WTC11 (cell line): ENCODE results near the gene CCL13. TPM values are rescaled to one million over a fixed set of nuclear protein-coding genes. Genes with fewer than 3 reads are reported as not detected.

ENCODE experiments used
- ATAC-seq: fragments of 200-7000 bp; cut with Tn5 transposase; 2 replicates; pipeline ENCODE4 v1.10.0; 2021; ENCODE audit warnings: mild to moderate bottlenecking, moderate library complexity
- Bru-seq: library from RNA; stranded (reverse); fragments of 400-500 nt; gene quantifications from one replicate; lab custom pipeline; 2021; lab: Mats Ljungman, UMichigan
- CTCF ChIA-PET: fragments of 300-600 bp; sonication (Branson Sonifier 250); formaldehyde crosslinking; loops from one replicate; lab custom pipeline; 2021; ENCODE audit warnings: antibody characterized with exemption; lab: Charles Lee
- POLR2A ChIA-PET: fragments of 350-600 bp; sonication (Branson Sonifier 250); formaldehyde crosslinking; loops from one replicate; lab custom pipeline; 2021; ENCODE audit warnings: antibody characterized with exemption; lab: Charles Lee
- DNase-seq: peaks from one replicate; pipeline ENCODE4 v3.0.0; 2021; ENCODE audit warnings: low spot score
- H3K27ac Mint-ChIP-seq: 2 replicates; pipeline ENCODE4 v1.8.0; 2021; ENCODE audit warnings: mixed read lengths
- H3K27me3 Mint-ChIP-seq: 2 replicates; pipeline ENCODE4 v1.8.0; 2021; ENCODE audit warnings: low read depth, mild to moderate bottlenecking, moderate library complexity, mixed read lengths
- H3K36me3 Mint-ChIP-seq: 2 replicates; pipeline ENCODE4 v1.8.0; 2021; ENCODE audit warnings: mixed read lengths
- H3K4me1 Mint-ChIP-seq: 2 replicates; pipeline ENCODE4 v1.8.0; 2022; ENCODE audit warnings: mixed read lengths
- H3K4me3 Mint-ChIP-seq: 2 replicates; pipeline ENCODE4 v1.8.0; 2021; ENCODE audit warnings: mild to moderate bottlenecking, moderate library complexity, mixed read lengths
- H3K9me3 Mint-ChIP-seq: 2 replicates; pipeline ENCODE4 v1.8.0; 2021; ENCODE audit warnings: mixed read lengths
- AR ChIP-seq: fragments of 250-450 bp; sonication (Bioruptor Pico); IDR thresholded peaks from 2 replicates; pipeline ENCODE4 v1.9.0; 2021; ENCODE audit warnings: mild to moderate bottlenecking
- CBFB ChIP-seq: sonication (generic); formaldehyde crosslinking; IDR thresholded peaks from 2 replicates; pipeline ENCODE4 v1.8.1; 2022; ENCODE audit warnings: mild to moderate bottlenecking, low read depth, missing genetic modification reagents
- E2F5 ChIP-seq: sonication (generic); formaldehyde crosslinking; IDR thresholded peaks from 2 replicates; pipeline ENCODE4 v1.8.1; 2022; ENCODE audit warnings: mild to moderate bottlenecking, moderate library complexity, missing genetic modification reagents
- GABPB1 ChIP-seq: sonication (generic); formaldehyde crosslinking; IDR thresholded peaks from 2 replicates; pipeline ENCODE4 v1.8.1; 2023; ENCODE audit warnings: mild to moderate bottlenecking, missing genetic modification reagents
- GRHL2 ChIP-seq: fragments of 250-450 bp; sonication (Bioruptor Pico); IDR thresholded peaks from 2 replicates; pipeline ENCODE4 v1.8.0; 2022; ENCODE audit warnings: mild to moderate bottlenecking, moderate library complexity; ENCODE audit not compliant: insufficient replicate concordance, severe bottlenecking
- HMGXB4 ChIP-seq: sonication (generic); formaldehyde crosslinking; IDR thresholded peaks from 2 replicates; pipeline ENCODE4 v1.8.1; 2023; ENCODE audit warnings: mild to moderate bottlenecking, moderate library complexity, missing genetic modification reagents
- KAT7 ChIP-seq: sonication (generic); formaldehyde crosslinking; IDR thresholded peaks from 2 replicates; pipeline ENCODE4 v1.8.1; 2023; ENCODE audit warnings: missing genetic modification reagents, mild to moderate bottlenecking, borderline replicate concordance
- NFE2L1 ChIP-seq: sonication (generic); formaldehyde crosslinking; IDR thresholded peaks from 2 replicates; pipeline ENCODE4 v1.8.1; 2023; ENCODE audit warnings: missing genetic modification reagents
- NR1H2 ChIP-seq: sonication (generic); formaldehyde crosslinking; IDR thresholded peaks from 2 replicates; pipeline ENCODE4 v1.9.0; 2021; ENCODE audit warnings: mild to moderate bottlenecking, moderate library complexity, missing genetic modification reagents
- NR2C2 ChIP-seq: sonication (generic); formaldehyde crosslinking; IDR thresholded peaks from 2 replicates; pipeline ENCODE4 v1.8.0; 2022; ENCODE audit warnings: mild to moderate bottlenecking, missing genetic modification reagents
- NR3C1 ChIP-seq: sonication (generic); formaldehyde crosslinking; conservative IDR thresholded peaks from 2 replicates; pipeline ENCODE4 v1.8.1; 2023; ENCODE audit warnings: low read depth, mild to moderate bottlenecking, missing genetic modification reagents
- RORB ChIP-seq: fragments of 250-450 bp; sonication (Bioruptor Pico); IDR thresholded peaks from 2 replicates; pipeline ENCODE4 v1.9.0; 2021; ENCODE audit warnings: mild to moderate bottlenecking
- TEAD1 ChIP-seq: sonication (generic); formaldehyde crosslinking; IDR thresholded peaks from 2 replicates; pipeline ENCODE4 v1.8.0; 2022; ENCODE audit warnings: mild to moderate bottlenecking, missing genetic modification reagents
- TEAD4 ChIP-seq: sonication (generic); formaldehyde crosslinking; IDR thresholded peaks from 2 replicates; pipeline ENCODE4 v1.8.0; 2022; ENCODE audit warnings: mild to moderate bottlenecking, missing genetic modification reagents
- ZNF219 ChIP-seq: sonication (generic); formaldehyde crosslinking; IDR thresholded peaks from 2 replicates; pipeline ENCODE4 v1.8.0; 2023; ENCODE audit warnings: missing genetic modification reagents, mild to moderate bottlenecking, borderline replicate concordance
- ZNF281 ChIP-seq: sonication (generic); formaldehyde crosslinking; IDR thresholded peaks from 2 replicates; pipeline ENCODE4 v1.8.0; 2023; ENCODE audit warnings: mild to moderate bottlenecking, missing genetic modification reagents
- long read RNA-seq, 3 experiments: library from RNA in 1 of 3; library from capped mRNA in 1 of 3; library from polyadenylated mRNA in 1 of 3; unstranded in 2 of 3; stranded (forward) in 1 of 3; transcript quantifications; one replicate each; pipeline ENCODE4 v2.0.0, GENCODE V29; 2021
- total RNA-seq: library from RNA; stranded (reverse); gene quantifications from 3 replicates; pipeline ENCODE4 v1.2.3, GENCODE V29; 2021
- TF ChIP-seq, protein P1 (sequence below): fragments of 200-600 bp; IDR thresholded peaks from 2 replicates; pipeline ENCODE4 v1.8.0; 2022; ENCODE audit warnings: antibody characterized with exemption
- TF ChIP-seq, protein P2 (sequence below): sonication (generic); formaldehyde crosslinking; IDR thresholded peaks from 2 replicates; pipeline ENCODE4 v1.8.1; 2023; ENCODE audit warnings: mild to moderate bottlenecking, missing genetic modification reagents, moderate library complexity
- TF ChIP-seq, protein P3 (sequence below): sonication (generic); formaldehyde crosslinking; IDR thresholded peaks from 2 replicates; pipeline ENCODE4 v1.8.1; 2023; ENCODE audit warnings: mild to moderate bottlenecking, missing genetic modification reagents
- TF ChIP-seq, protein P4 (sequence below): sonication (generic); formaldehyde crosslinking; IDR thresholded peaks from 2 replicates; pipeline ENCODE4 v1.8.1; 2022; ENCODE audit warnings: mild to moderate bottlenecking, missing genetic modification reagents, moderate library complexity, borderline replicate concordance

CCL13 gene
- total RNA-seq: not detected in 3 replicates
- not detected for Bru-seq, nascent RNA
- long read RNA-seq, experiment 1: 0 reads
- long read RNA-seq, experiment 2: 0 reads
- long read RNA-seq, experiment 3: 0 reads

- Mint-ChIP-seq H3K27ac (no peak within 1 kb of the TSS), H3K27me3 (peaks cover 8% of the 10 kb centered on the region), H3K4me3 (no peak within 1 kb of the TSS), H3K9me3 (peaks cover 10% of the 10 kb centered on the region), H3K36me3 (no peaks in the 10 kb centered on the region; the same call in 1 of the 2 replicates), H3K4me1 (no peaks in the 10 kb centered on the region)
- POLR2A ChIA-PET: no interaction called here
- DNase-seq: no peak
- no peak for TF ChIP-seq TEAD4 (CRISPR knock-in tag)
- TF ChIP-seq, protein P1, sequence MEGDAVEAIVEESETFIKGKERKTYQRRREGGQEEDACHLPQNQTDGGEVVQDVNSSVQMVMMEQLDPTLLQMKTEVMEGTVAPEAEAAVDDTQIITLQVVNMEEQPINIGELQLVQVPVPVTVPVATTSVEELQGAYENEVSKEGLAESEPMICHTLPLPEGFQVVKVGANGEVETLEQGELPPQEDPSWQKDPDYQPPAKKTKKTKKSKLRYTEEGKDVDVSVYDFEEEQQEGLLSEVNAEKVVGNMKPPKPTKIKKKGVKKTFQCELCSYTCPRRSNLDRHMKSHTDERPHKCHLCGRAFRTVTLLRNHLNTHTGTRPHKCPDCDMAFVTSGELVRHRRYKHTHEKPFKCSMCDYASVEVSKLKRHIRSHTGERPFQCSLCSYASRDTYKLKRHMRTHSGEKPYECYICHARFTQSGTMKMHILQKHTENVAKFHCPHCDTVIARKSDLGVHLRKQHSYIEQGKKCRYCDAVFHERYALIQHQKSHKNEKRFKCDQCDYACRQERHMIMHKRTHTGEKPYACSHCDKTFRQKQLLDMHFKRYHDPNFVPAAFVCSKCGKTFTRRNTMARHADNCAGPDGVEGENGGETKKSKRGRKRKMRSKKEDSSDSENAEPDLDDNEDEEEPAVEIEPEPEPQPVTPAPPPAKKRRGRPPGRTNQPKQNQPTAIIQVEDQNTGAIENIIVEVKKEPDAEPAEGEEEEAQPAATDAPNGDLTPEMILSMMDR: no peak
- TF ChIP-seq, protein P2, sequence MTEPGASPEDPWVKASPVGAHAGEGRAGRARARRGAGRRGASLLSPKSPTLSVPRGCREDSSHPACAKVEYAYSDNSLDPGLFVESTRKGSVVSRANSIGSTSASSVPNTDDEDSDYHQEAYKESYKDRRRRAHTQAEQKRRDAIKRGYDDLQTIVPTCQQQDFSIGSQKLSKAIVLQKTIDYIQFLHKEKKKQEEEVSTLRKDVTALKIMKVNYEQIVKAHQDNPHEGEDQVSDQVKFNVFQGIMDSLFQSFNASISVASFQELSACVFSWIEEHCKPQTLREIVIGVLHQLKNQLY (CRISPR knock-in tag): no peak
- TF ChIP-seq, protein P3, sequence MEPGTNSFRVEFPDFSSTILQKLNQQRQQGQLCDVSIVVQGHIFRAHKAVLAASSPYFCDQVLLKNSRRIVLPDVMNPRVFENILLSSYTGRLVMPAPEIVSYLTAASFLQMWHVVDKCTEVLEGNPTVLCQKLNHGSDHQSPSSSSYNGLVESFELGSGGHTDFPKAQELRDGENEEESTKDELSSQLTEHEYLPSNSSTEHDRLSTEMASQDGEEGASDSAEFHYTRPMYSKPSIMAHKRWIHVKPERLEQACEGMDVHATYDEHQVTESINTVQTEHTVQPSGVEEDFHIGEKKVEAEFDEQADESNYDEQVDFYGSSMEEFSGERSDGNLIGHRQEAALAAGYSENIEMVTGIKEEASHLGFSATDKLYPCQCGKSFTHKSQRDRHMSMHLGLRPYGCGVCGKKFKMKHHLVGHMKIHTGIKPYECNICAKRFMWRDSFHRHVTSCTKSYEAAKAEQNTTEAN (CRISPR knock-in tag): no peak
- no peak for TF ChIP-seq ZNF219
- no peak for TF ChIP-seq ZNF281
- TF ChIP-seq TEAD1: no peak
- no peak for TF ChIP-seq NR2C2 (CRISPR knock-in tag)
- CTCF ChIA-PET: interaction anchor here (1.0 kb wide), 1 partner anchor 185 kb away, joined by 3 read pairs; no protein-coding TSS in a partner anchor
- no peak for ATAC-seq
Measured at GRCh38 chr17:34356194-34356593, at the start of gene CCL13. Gene CCL13, plus strand, starts transcription at chr17:34356480. Its CDS starts 47 bp downstream, at chr17:34356527.

- peaks cover 5% of the 10 kb centered on the region for H3K4me1 Mint-ChIP-seq
- ATAC-seq: no peak
- TF ChIP-seq, protein P4, sequence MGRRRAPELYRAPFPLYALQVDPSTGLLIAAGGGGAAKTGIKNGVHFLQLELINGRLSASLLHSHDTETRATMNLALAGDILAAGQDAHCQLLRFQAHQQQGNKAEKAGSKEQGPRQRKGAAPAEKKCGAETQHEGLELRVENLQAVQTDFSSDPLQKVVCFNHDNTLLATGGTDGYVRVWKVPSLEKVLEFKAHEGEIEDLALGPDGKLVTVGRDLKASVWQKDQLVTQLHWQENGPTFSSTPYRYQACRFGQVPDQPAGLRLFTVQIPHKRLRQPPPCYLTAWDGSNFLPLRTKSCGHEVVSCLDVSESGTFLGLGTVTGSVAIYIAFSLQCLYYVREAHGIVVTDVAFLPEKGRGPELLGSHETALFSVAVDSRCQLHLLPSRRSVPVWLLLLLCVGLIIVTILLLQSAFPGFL (CRISPR knock-in tag): no peak
- no peak for TF ChIP-seq AR
- TF ChIP-seq NR3C1: no peak
- no peak for TF ChIP-seq NFE2L1
- no peak for TF ChIP-seq GABPB1 (CRISPR knock-in tag)
- no peak for TF ChIP-seq HMGXB4
- no peak for TF ChIP-seq RORB
- TF ChIP-seq KAT7 (CRISPR knock-in tag): no peak
- no peak for TF ChIP-seq NR1H2 (CRISPR knock-in tag)
- no peak for TF ChIP-seq E2F5
- no peak for TF ChIP-seq CBFB (CRISPR knock-in tag)
- TF ChIP-seq GRHL2 (CRISPR knock-in tag): no peak
Measured at GRCh38 chr17:34307110-34307509, 49.2 kb upstream of the CCL13 start.

More at GRCh38 chr17:34307110-34307509, 49.2 kb upstream of the CCL13 start:
- no peak overlapping the region for H3K27ac Mint-ChIP-seq
- no peaks in the 10 kb centered on the region for H3K36me3 Mint-ChIP-seq
- H3K27me3 Mint-ChIP-seq: no peaks in the 10 kb centered on the region; the same call in 1 of the 2 replicates
- no peak overlapping the region for H3K4me3 Mint-ChIP-seq
- POLR2A ChIA-PET: interaction anchor here (0.9 kb wide), 1 partner anchor 105 kb away, joined by 3 read pairs; no protein-coding TSS in a partner anchor
- H3K9me3 Mint-ChIP-seq: no peaks in the 10 kb centered on the region
- CTCF ChIA-PET: interaction anchor here (0.6 to 12.7 kb wide), 21 partner anchors 9 to 556 kb away, joined by 3 to 166 read pairs (median 3); partner anchors contain the start of genes CCL1 and CCL7
- DNase-seq: no peak
